Astrocyte (in vitro differentiated cells and primary cell): ENCODE measurements around the gene WDR64.

Experiments
- CTCF ChIP-seq: IDR thresholded peaks from 2 replicates; pipeline ENCODE4 v1.5.1; 2011; ENCODE audit warnings: low read depth, mild to moderate bottlenecking, inconsistent platforms, low read length, moderate library complexity; ENCODE audit not compliant: insufficient read depth
- EZH2 ChIP-seq: IDR thresholded peaks from 2 replicates; pipeline ENCODE4 v1.6.1; 2012; ENCODE audit warnings: mild to moderate bottlenecking, low read length, inconsistent platforms; ENCODE audit not compliant: insufficient read depth

- no peak for TF ChIP-seq CTCF
- no peak for TF ChIP-seq EZH2
Measured at GRCh38 chr1:241778117-241778516, 126.0 kb downstream of the WDR64 start.
